ENCODE measurements around the gene SGPL1.

SGPL1 gene

GRCh38 chr10:70926226-70927000 is 110.7 kb downstream of the SGPL1 start:
- Histone ChIP-seq H3K27ac (no peak overlapping the region), H3K9me3 (no peaks in the 10 kb centered on the region), H3K4me1 (peaks cover 0 to 4% (median 0%) of the 10 kb centered on the region in 4 donors), H3K4me3 (no peak overlapping the region), H3K36me3 (no peaks in the 10 kb centered on the region), H3K27me3 (peaks cover 0 to 16% of the 10 kb centered on the region in 2 donors)
- intact Hi-C loops (cut with DNase I; ENCODE audit: low total_unique reads): loop anchor here (5.0 kb wide), 1 partner anchor 281 kb away; no protein-coding TSS in a partner anchor
- no peak for DNase-seq
- TF ChIP-seq CTCF (IDR thresholded peaks at IDR 0.05): no peak

- TF ChIP-seq CTCF (IDR thresholded peaks at IDR 0.05): no peak
- Histone ChIP-seq H3K4me3 (no peak overlapping the region), H3K9me3 (no peaks in the 10 kb centered on the region), H3K36me3 (no peaks in the 10 kb centered on the region), H3K27ac (no peak overlapping the region), H3K4me1 (peaks cover 0 to 4% (median 0%) of the 10 kb centered on the region in 4 donors), H3K27me3 (peaks cover 0 to 18% of the 10 kb centered on the region in 2 donors)
- no peak for DNase-seq
- intact Hi-C loops (cut with DNase I; ENCODE audit: low total_unique reads): loop anchor here (5.0 kb wide), 1 partner anchor 280 kb away; no protein-coding TSS in a partner anchor
Observed at GRCh38 chr10:70927189-70927943, 111.6 kb downstream of the SGPL1 start.

- intact Hi-C loops (cut with DNase I; ENCODE audit: low total_unique reads): loop anchor here (5.0 kb wide), 1 partner anchor 279 kb away; no protein-coding TSS in a partner anchor
- no peak for DNase-seq
- Histone ChIP-seq H3K4me3 (no peak overlapping the region), H3K27me3 (peaks cover 0 to 25% of the 10 kb centered on the region in 2 donors), H3K9me3 (no peaks in the 10 kb centered on the region), H3K36me3 (no peaks in the 10 kb centered on the region), H3K4me1 (peaks cover 0 to 4% (median 0%) of the 10 kb centered on the region in 4 donors), H3K27ac (no peak overlapping the region)
- TF ChIP-seq CTCF (IDR thresholded peaks at IDR 0.05): no peak
Observed at GRCh38 chr10:70928140-70928539, 112.4 kb downstream of the SGPL1 start.

GRCh38 chr10:70930263-70931000 is 114.7 kb downstream of the SGPL1 start:
- no peak overlapping the region for H3K4me3 ChIP-seq
- intact Hi-C loops (cut with DNase I; ENCODE audit: low total_unique reads): no loop called here

More at GRCh38 chr10:70930263-70931000, 114.7 kb downstream of the SGPL1 start:
- no peaks in the 10 kb centered on the region for H3K36me3 ChIP-seq
- no peak for TF ChIP-seq CTCF (IDR thresholded peaks at IDR 0.05)
- peaks cover 0 to 2% (median 0%) of the 10 kb centered on the region in 4 donors for H3K4me1 ChIP-seq
- no peak for DNase-seq
- peaks cover 0 to 37% of the 10 kb centered on the region in 2 donors for H3K27me3 ChIP-seq
- H3K9me3 ChIP-seq: no peaks in the 10 kb centered on the region
- H3K27ac ChIP-seq: no peak overlapping the region

Data from tibial artery (tissue), 4 donors.